Measurements from ENCODE around the gene GPATCH2L. TPM values are rescaled to one million over a fixed set of nuclear protein-coding genes. Genes with fewer than 3 reads are reported as not detected.

The GPATCH2L gene
- total and polyA plus RNA-seq, 9 donors: 11.6 to 29.4 (median 18.3) TPM

DNA sequence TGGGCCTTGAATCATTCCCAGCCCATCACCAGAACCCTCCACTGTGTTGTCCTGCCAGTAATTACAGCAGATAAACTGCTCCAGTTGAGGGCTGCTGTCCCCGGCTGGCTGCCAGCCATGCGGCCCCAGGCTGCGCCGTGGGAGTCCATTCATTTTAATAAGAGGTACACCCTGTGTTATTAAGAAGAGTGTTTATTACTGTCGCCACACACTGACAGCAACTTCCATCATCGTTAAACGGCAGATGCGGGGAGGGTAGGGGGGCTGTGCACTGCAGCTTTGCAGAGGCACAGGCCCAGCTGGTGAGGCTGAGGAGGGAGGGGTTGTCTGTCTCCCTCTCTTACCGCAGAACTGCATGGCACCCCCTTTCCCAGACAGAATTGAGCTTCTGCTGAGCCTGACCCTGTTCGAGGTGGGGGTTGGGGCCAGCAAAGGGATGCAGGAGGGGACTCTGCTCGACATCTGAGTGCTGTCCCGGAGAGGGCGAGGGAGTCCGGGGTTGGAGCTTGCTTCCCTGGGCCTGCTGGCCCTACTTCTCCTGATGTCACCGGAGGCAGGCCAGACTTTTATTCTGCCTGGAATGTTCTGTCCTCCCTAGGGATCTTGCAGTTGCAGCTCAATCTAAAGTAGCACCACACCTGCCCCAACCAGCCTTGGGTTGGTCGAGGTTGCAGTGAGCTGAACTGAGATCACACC, 33.8 kb upstream of the GPATCH2L start:
- peaks cover 12% of the 10 kb centered on the region for H3K27me3 ChIP-seq (ENCODE audit: control insufficient read depth, insufficient read depth, low read length)
- 33% methylated on average over 10 of the region's 16 CpGs for WGBS (ENCODE audit: insufficient coverage)
- no peaks in the 10 kb centered on the region for H3K9me3 ChIP-seq (replicated peaks; ENCODE audit: control insufficient read depth, low read depth, low read length)
- peaks cover 8% of the 10 kb centered on the region for H3K4me1 ChIP-seq (ENCODE audit: control insufficient read depth, insufficient read depth, low read length)
- H3K36me3 ChIP-seq (ENCODE audit: control insufficient read depth, insufficient read depth, low read length): no peaks in the 10 kb centered on the region
- H3K4me3 ChIP-seq (ENCODE audit: low read length): no peak overlapping the region
- no peak for DNase-seq
- no peak overlapping the region for H3K27ac ChIP-seq (ENCODE audit: low read length)

DNA sequence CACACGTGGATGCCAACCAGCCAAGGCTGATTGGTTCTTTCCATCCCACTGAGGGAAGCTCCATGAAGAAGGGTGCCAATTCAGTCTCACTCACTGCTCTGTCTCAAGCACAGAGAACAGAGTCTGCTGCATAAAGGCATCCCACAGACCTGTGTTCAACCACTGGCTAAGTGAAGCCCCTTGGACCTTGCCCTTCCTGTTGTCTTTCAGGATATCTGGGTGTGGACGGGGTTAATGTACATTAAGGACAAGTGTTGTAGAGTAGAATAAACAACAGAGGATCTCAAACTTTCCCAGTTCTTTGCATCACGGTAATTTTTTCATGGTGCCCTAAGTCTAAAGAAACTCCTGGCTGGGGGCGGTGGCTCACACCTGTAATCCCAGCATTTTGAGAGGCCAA, 33.1 kb upstream of the GPATCH2L start:
- Histone ChIP-seq H3K9me3 (replicated peaks; ENCODE audit: control insufficient read depth, low read depth, low read length) (no peaks in the 10 kb centered on the region), H3K27me3 (ENCODE audit: control insufficient read depth, insufficient read depth, low read length) (peaks cover 10% of the 10 kb centered on the region), H3K4me3 (ENCODE audit: low read length) (no peak overlapping the region), H3K36me3 (ENCODE audit: control insufficient read depth, insufficient read depth, low read length) (no peaks in the 10 kb centered on the region), H3K4me1 (ENCODE audit: control insufficient read depth, insufficient read depth, low read length) (peaks cover 7% of the 10 kb centered on the region), H3K27ac (ENCODE audit: low read length) (no peak overlapping the region)
- DNase-seq: no peak
- 57% methylated on average over 1 of the region's 4 CpGs for WGBS (ENCODE audit: insufficient coverage)

DNA sequence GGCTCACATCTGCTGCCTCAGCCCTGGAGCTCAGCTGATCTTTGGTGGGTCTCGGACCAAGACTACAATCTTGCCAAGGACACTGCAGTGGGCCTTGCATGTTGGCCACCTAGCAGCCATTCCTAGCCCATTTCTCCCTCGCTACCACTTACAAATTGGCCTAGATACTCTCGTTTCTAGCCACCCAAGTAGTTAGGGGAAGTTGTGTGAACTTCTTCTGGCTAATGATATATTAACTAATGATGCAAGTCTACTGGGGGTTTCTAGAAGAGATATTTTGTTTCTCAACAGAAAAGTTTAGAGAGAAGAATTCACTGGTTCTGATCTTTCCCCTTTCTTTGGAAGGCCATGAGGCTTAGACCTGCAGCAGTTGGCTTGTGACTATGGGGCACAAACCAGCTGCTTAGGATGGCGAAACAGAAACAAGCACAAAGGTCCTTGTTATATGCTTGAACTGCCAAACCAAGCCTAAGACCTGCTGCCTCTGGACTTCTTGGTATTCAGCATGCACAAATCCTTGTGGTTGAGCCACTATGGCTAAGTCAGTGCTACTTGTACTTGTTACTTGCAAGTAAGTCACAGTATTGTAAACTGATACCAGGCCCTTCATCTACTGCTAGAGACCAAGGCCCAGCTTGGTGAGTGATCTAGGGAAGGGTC, 30.5 kb upstream of the GPATCH2L start:
- H3K9me3 ChIP-seq (replicated peaks; ENCODE audit: control insufficient read depth, low read depth, low read length): no peaks in the 10 kb centered on the region
- H3K4me1 ChIP-seq (ENCODE audit: control insufficient read depth, insufficient read depth, low read length): peaks cover 7% of the 10 kb centered on the region
- WGBS (ENCODE audit: insufficient coverage): 50% methylated on average over 2 of the region's 4 CpGs
- H3K36me3 ChIP-seq (ENCODE audit: control insufficient read depth, insufficient read depth, low read length): no peaks in the 10 kb centered on the region
- no peak for DNase-seq
- H3K27ac ChIP-seq (ENCODE audit: low read length): no peak overlapping the region
- H3K4me3 ChIP-seq (ENCODE audit: low read length): no peak overlapping the region
- no peaks in the 10 kb centered on the region for H3K27me3 ChIP-seq (ENCODE audit: control insufficient read depth, insufficient read depth, low read length)

DNA sequence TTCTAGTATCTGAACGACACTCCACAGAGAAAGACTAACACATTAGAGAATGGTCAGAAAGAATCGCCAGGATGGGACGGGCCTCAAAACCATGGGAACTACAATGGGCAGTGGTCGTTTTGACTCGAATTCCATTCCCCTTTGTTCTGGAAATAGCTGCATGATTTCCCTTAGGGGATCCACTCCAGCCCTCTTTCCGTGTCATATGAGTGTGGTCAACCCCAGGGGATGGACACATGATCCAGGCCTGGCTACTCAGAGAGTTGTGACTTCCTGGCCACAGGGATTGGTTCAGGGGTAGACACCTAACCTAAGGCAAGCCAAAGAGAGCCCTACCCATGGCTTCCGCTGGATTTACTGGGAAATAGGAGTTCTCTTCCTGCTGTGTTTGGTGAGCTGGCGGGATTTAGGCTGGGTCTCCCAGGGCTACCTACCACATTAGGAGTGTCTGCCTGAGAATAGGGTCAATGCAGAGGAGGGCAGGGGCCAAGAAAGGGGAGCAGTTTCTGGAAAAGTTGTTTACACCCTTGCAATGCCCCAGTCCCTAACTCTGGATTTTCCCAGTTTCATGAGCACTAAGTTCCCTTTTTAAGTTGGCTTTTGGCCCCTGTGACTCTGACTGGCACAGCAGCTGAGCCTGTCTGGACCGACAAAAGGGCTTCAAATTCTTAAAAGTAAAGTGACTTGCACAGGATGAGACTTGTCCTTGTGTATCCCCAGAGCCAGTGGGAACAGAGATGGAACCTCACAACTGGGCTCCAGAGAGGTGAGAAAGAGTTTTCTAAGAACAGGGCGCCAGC, 28.1 kb upstream of the GPATCH2L start:
- Histone ChIP-seq H3K27ac (ENCODE audit: low read length) (no peak overlapping the region), H3K4me1 (ENCODE audit: control insufficient read depth, insufficient read depth, low read length) (no peaks in the 10 kb centered on the region), H3K4me3 (ENCODE audit: low read length) (no peak overlapping the region), H3K36me3 (ENCODE audit: control insufficient read depth, insufficient read depth, low read length) (no peaks in the 10 kb centered on the region), H3K9me3 (replicated peaks; ENCODE audit: control insufficient read depth, low read depth, low read length) (no peaks in the 10 kb centered on the region), H3K27me3 (ENCODE audit: control insufficient read depth, insufficient read depth, low read length) (no peaks in the 10 kb centered on the region)
- no peak for DNase-seq
- WGBS (ENCODE audit: insufficient coverage): 65% methylated on average over 7 of the region's 10 CpGs

DNA sequence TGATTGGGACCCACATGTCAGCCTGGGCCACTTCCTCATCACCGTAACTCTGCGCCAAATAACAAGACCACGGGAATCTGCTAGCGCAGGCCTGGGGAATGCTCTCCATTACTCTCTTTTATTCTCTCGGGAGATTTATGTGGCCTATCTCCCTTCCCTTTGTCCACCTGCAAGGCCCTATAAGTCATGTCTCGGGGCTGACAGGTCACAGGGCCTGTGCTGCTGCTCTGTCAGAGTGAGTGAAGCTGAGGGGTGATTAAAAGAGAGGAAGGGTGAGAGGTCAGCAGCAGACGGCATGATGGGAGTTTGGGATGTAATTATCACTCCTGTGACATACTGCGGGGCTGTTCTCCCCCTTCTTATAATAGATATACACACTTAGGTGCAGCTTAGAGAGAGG, 26.2 kb upstream of the GPATCH2L start:
- 62% methylated on average over 4 of the region's 8 CpGs for WGBS (ENCODE audit: insufficient coverage)

DNA sequence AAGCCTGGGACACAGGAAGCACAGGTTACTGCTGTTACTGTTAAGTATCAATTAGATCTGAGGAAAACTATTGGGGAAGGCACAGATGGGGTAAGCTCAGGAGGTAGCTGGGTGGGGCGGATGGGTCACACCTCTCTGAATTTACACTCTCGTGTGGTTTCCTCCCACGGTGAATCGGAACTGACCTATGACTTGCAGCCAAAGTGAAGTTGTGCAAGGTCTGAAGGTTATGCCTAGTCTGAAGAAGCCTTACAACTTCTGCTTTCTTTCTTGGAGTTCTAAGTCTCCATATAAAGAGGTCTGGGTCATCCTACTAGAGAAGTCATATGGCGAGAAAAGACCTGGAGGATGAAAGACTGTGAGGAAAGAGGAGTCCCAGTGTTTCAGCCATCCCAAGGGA, 25.6 kb upstream of the GPATCH2L start:
- Histone ChIP-seq H3K4me3 (ENCODE audit: low read length) (no peak overlapping the region), H3K36me3 (ENCODE audit: control insufficient read depth, insufficient read depth, low read length) (no peaks in the 10 kb centered on the region), H3K27ac (ENCODE audit: low read length) (no peak overlapping the region), H3K4me1 (ENCODE audit: control insufficient read depth, insufficient read depth, low read length) (no peaks in the 10 kb centered on the region), H3K27me3 (ENCODE audit: control insufficient read depth, insufficient read depth, low read length) (peaks cover 14% of the 10 kb centered on the region), H3K9me3 (replicated peaks; ENCODE audit: control insufficient read depth, low read depth, low read length) (no peaks in the 10 kb centered on the region)
- DNase-seq: no peak
- 90% methylated on average over 2 of the region's 5 CpGs for WGBS (ENCODE audit: insufficient coverage)

More for the DNA sequence above, 26.2 kb upstream of the GPATCH2L start:
- Histone ChIP-seq H3K9me3 (replicated peaks; ENCODE audit: control insufficient read depth, low read depth, low read length) (no peaks in the 10 kb centered on the region), H3K4me3 (ENCODE audit: low read length) (no peak overlapping the region), H3K4me1 (ENCODE audit: control insufficient read depth, insufficient read depth, low read length) (no peaks in the 10 kb centered on the region), H3K27me3 (ENCODE audit: control insufficient read depth, insufficient read depth, low read length) (peaks cover 8% of the 10 kb centered on the region), H3K36me3 (ENCODE audit: control insufficient read depth, insufficient read depth, low read length) (no peaks in the 10 kb centered on the region), H3K27ac (ENCODE audit: low read length) (no peak overlapping the region)
- no peak for DNase-seq

DNA sequence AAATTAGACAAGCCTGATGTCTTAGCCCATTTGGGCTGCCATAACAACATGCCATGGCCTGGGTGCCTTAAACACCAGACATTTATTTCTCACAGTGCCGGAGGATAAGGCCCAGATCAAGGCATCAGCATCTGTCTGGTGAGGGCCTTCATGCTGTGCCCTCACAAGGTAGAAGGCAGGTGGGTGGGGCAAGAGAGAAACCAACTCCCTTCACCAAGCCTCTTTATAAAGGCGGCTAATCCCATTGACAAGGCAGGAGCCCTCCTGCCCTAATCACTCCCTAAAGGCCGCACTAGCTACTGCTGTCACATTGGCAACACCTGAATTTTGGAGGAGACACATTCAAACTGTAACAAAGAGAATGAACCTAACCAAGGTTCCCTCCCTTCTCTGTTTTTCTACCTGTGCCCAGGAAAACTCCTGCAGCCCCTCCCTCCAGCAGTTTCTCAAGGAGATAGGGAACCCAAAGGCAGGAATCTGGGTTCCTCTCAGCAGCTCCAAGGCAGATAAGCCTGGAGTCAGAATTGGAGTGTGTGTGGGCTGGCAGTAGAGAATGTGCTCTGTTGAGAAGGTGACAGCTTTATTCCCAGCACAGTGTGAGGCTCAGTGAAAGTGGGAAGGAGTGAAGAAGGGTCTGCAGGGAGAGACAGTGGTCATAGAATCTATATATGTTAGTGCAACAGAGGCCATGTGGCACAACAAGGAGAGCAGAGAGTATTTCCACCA, 21.7 kb upstream of the GPATCH2L start:
- H3K4me1 ChIP-seq (ENCODE audit: control insufficient read depth, insufficient read depth, low read length): no peaks in the 10 kb centered on the region
- H3K36me3 ChIP-seq (ENCODE audit: control insufficient read depth, insufficient read depth, low read length): no peaks in the 10 kb centered on the region
- H3K9me3 ChIP-seq (replicated peaks; ENCODE audit: control insufficient read depth, low read depth, low read length): no peaks in the 10 kb centered on the region
- no peak overlapping the region for H3K27ac ChIP-seq (ENCODE audit: low read length)
- no peak overlapping the region for H3K4me3 ChIP-seq (ENCODE audit: low read length)
- DNase-seq: no peak
- WGBS (ENCODE audit: insufficient coverage): 86% methylated on average over 1 of the region's 3 CpGs
- H3K27me3 ChIP-seq (ENCODE audit: control insufficient read depth, insufficient read depth, low read length): peaks cover 37% of the 10 kb centered on the region

DNA sequence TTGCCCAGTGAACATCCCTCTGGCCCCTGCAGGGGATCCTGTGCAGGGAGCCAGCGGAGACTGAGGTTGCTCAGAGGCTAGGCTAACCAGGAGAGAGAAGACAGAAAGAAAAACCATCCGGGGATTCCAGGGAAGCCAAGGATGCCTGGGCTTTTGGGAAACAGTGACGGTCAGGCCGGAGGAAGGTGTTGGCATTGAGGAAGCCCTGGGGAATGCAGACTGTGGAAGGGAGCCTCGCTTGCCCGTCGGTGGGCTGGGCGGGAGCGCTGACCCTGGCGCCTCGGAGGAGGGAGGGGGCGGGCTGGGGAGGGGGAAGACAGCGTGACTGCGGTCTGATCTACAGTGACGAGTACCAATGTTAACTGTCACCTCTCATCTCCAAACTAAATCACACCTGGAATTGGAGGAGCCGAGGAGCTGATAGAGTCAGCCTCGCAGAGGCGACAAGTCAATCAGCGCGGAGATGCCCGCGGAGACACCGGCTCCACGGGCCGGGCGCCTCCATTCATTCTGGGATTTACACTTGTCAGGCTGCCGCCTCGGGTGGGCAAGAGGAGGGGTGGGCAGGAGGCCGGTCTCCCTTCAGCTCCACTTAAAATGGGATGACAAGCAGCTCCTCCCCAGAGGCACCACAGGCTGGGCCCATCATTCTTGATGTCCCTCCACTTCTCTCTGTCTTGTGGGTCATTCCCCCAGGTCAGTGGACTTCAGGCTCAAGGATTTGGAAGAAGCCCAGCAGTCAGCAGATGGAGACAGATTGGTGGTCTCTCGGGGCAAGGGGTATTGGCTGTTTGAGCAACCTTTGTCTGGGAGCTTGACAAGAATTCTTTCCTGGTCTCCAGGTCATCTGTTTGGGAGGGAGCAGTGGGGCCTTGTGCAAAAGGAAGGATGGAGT, 20.4 kb upstream of the GPATCH2L start:
- Histone ChIP-seq H3K4me1 (ENCODE audit: control insufficient read depth, insufficient read depth, low read length) (no peaks in the 10 kb centered on the region), H3K4me3 (ENCODE audit: low read length) (no peak overlapping the region), H3K27ac (ENCODE audit: low read length) (no peak overlapping the region), H3K36me3 (ENCODE audit: control insufficient read depth, insufficient read depth, low read length) (no peaks in the 10 kb centered on the region), H3K27me3 (ENCODE audit: control insufficient read depth, insufficient read depth, low read length) (peaks cover 49% of the 10 kb centered on the region), H3K9me3 (replicated peaks; ENCODE audit: control insufficient read depth, low read depth, low read length) (no peaks in the 10 kb centered on the region)
- WGBS (ENCODE audit: insufficient coverage): 16% methylated on average over 18 of the region's 30 CpGs
- DNase-seq: no peak

DNA sequence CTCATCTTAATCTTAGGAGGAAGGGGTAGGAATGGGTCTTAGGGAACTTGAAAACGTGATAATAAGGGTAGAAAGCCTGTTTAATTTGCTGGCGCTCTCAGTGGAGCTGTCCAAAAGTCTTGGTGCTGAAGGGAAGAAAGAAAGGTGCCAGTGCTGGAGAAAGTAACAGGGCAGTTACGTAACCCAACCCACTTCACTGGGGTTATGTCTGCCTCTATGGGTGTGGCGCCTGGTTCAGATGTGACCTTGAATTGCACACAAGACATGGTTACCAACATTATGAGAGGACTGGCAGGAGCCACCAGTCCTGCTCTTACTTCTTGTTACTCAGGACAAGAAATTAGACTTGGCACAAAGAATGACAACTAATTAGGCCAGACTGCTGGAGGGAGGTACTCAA, 18.6 kb upstream of the GPATCH2L start:
- WGBS (ENCODE audit: insufficient coverage): 0% methylated on average over 2 of the region's 4 CpGs
- Histone ChIP-seq H3K9me3 (replicated peaks; ENCODE audit: control insufficient read depth, low read depth, low read length) (no peaks in the 10 kb centered on the region), H3K36me3 (ENCODE audit: control insufficient read depth, insufficient read depth, low read length) (no peaks in the 10 kb centered on the region), H3K27ac (ENCODE audit: low read length) (no peak overlapping the region), H3K4me1 (ENCODE audit: control insufficient read depth, insufficient read depth, low read length) (no peaks in the 10 kb centered on the region), H3K4me3 (ENCODE audit: low read length) (no peak overlapping the region), H3K27me3 (ENCODE audit: control insufficient read depth, insufficient read depth, low read length) (peaks cover 67% of the 10 kb centered on the region)
- DNase-seq: peak; percentile 56
